ENCODE results near the gene ITIH5. TPM values are rescaled to one million over a fixed set of nuclear protein-coding genes. Genes with fewer than 3 reads are reported as not detected.

The ITIH5 gene
- polyA plus RNA-seq, 3 donors, result not detected

GRCh38 chr10:7534480-7534852 is 132.3 kb downstream of the ITIH5 start:
- WGBS (ENCODE audit: insufficient coverage), result 100% methylated on average over 1 of the region's 5 CpGs
- Histone ChIP-seq H3K9me3 (replicated peaks in 1 of 2; ENCODE audit: control insufficient read depth in 1 of 2, insufficient read depth in 1 of 2, low read length in 2 of 2) (peaks cover 7 to 9% of the 10 kb centered on the region in 2 donors), H4K20me1 (ENCODE audit: insufficient read depth, low read length) (no peaks in the 10 kb centered on the region), H3K36me3 (replicated peaks in 1 of 2; ENCODE audit: control insufficient read depth in 1 of 2, insufficient read depth in 2 of 2, low read length in 2 of 2) (no peaks in the 10 kb centered on the region), H3K9ac (ENCODE audit: insufficient read depth, low read length, poor library complexity, severe bottlenecking) (no peak overlapping the region), H3K4me1 (ENCODE audit: control insufficient read depth in 1 of 2, insufficient read depth in 2 of 2, low read length in 2 of 2) (no peaks in the 10 kb centered on the region), H2AFZ (ENCODE audit: insufficient read depth, low read depth, low read length, poor library complexity, severe bottlenecking) (no peak overlapping the region), H3K27me3 (ENCODE audit: control insufficient read depth in 2 of 2, insufficient read depth in 2 of 2, low read length in 2 of 2) (peaks cover 0 to 9% of the 10 kb centered on the region in 2 donors), H3K27ac (ENCODE audit: low read depth in 1 of 2, low read length in 2 of 2) (no peak overlapping the region), H3K4me3 (replicated peaks in 1 of 3; ENCODE audit: low read depth in 2 of 3, low read length in 3 of 3) (no peak overlapping the region), H3K79me2 (ENCODE audit: insufficient read depth, low read length) (no peaks in the 10 kb centered on the region), H3K4me2 (replicated peaks; ENCODE audit: extremely low read depth, low read length, poor library complexity, severe bottlenecking) (no peak overlapping the region)
- Mint-ChIP-seq H3K27me3 (ENCODE audit: low read depth in 3 of 3) (peaks cover 3 to 16% (median 6%) of the 10 kb centered on the region in 3 donors), H3K36me3 (no peaks in the 10 kb centered on the region), H3K27ac (no peak overlapping the region), H3K9me3 (peaks cover 4 to 16% (median 9%) of the 10 kb centered on the region in 7 donors), H3K4me1 (peaks cover 3% of the 10 kb centered on the region), H3K4me3 (no peak overlapping the region)
- intact Hi-C loops (cut with micrococcal nuclease), result no loop called here
- TF ChIP-seq, protein P1, sequence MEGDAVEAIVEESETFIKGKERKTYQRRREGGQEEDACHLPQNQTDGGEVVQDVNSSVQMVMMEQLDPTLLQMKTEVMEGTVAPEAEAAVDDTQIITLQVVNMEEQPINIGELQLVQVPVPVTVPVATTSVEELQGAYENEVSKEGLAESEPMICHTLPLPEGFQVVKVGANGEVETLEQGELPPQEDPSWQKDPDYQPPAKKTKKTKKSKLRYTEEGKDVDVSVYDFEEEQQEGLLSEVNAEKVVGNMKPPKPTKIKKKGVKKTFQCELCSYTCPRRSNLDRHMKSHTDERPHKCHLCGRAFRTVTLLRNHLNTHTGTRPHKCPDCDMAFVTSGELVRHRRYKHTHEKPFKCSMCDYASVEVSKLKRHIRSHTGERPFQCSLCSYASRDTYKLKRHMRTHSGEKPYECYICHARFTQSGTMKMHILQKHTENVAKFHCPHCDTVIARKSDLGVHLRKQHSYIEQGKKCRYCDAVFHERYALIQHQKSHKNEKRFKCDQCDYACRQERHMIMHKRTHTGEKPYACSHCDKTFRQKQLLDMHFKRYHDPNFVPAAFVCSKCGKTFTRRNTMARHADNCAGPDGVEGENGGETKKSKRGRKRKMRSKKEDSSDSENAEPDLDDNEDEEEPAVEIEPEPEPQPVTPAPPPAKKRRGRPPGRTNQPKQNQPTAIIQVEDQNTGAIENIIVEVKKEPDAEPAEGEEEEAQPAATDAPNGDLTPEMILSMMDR (IDR thresholded peaks at IDR 0.05), result no peak
- DNase-seq, result no peak

DNA sequence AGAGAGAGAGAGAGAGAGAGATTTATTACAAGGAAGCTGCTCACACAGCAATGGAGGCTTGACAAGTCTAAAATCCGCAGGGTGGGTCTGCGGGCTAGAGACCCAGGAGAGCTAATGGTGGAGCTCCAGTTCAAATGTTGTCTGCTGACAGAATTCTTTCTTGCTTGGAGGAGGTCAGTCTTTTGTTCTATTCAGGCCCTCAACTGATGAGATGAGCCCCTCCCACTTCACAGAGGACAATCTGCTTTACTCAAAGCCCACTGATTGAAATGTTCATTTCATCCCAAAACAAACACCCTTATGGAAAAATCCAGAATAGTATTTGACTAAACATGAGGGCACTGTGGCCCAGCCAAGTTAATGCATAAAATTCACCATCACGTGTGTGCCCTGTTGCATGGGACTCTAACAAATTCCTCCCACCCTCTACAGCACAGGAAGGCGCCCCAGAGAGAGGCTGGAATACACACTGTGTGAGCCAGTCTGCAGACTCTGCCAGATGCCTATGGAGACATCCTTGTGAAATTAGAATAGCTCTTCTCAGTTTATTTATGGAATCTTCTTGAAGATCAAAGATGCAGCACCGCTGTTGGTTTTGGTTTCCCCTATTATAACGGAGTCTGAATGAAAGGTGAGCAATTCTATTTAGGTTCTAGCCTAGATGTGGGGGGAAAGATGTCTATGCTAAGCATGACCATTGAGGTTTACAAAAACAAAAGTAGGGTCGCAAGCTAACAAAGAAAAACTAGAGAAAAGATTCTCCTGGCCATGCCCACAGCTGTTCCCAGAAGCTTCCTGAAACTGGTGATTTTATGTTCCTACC is 132.9 kb downstream of the ITIH5 start:
- H2AFZ ChIP-seq (ENCODE audit: insufficient read depth, low read depth, low read length, poor library complexity, severe bottlenecking), result no peak overlapping the region
- H3K27me3 Mint-ChIP-seq (ENCODE audit: low read depth in 3 of 3), result peaks cover 6 to 17% (median 9%) of the 10 kb centered on the region in 3 donors
- H3K9me3 Mint-ChIP-seq, result peaks cover 4 to 13% (median 8%) of the 10 kb centered on the region in 7 donors
- H3K4me1 ChIP-seq (ENCODE audit: control insufficient read depth in 1 of 2, insufficient read depth in 2 of 2, low read length in 2 of 2), result no peaks in the 10 kb centered on the region
- peaks cover 0 to 9% of the 10 kb centered on the region in 2 donors for H3K27me3 ChIP-seq (ENCODE audit: control insufficient read depth in 2 of 2, insufficient read depth in 2 of 2, low read length in 2 of 2)
- H3K36me3 ChIP-seq (replicated peaks in 1 of 2; ENCODE audit: control insufficient read depth in 1 of 2, insufficient read depth in 2 of 2, low read length in 2 of 2), result no peaks in the 10 kb centered on the region
- H3K36me3 Mint-ChIP-seq, result no peaks in the 10 kb centered on the region
- intact Hi-C loops (cut with micrococcal nuclease), result no loop called here
- H3K4me1 Mint-ChIP-seq, result peaks cover under 1% of the 10 kb centered on the region
- no peak overlapping the region for H3K9ac ChIP-seq (ENCODE audit: insufficient read depth, low read length, poor library complexity, severe bottlenecking)
- no peaks in the 10 kb centered on the region for H3K79me2 ChIP-seq (ENCODE audit: insufficient read depth, low read length)
- no peaks in the 10 kb centered on the region for H4K20me1 ChIP-seq (ENCODE audit: insufficient read depth, low read length)
- H3K27ac Mint-ChIP-seq, result no peak overlapping the region
- no peak for DNase-seq
- peaks cover 7 to 9% of the 10 kb centered on the region in 2 donors for H3K9me3 ChIP-seq (replicated peaks in 1 of 2; ENCODE audit: control insufficient read depth in 1 of 2, insufficient read depth in 1 of 2, low read length in 2 of 2)
- H3K4me3 ChIP-seq (replicated peaks in 1 of 3; ENCODE audit: low read depth in 2 of 3, low read length in 3 of 3), result no peak overlapping the region
- H3K4me2 ChIP-seq (replicated peaks; ENCODE audit: extremely low read depth, low read length, poor library complexity, severe bottlenecking), result no peak overlapping the region
- no peak overlapping the region for H3K27ac ChIP-seq (ENCODE audit: low read depth in 1 of 2, low read length in 2 of 2)
- TF ChIP-seq, protein P1 (IDR thresholded peaks at IDR 0.05), result no peak
- WGBS (ENCODE audit: insufficient coverage), result 90% methylated on average over 4 of the region's 7 CpGs
- peak overlapping the region in 1 of 2 donors; percentile 16 for H3K4me3 Mint-ChIP-seq
